ENCODE data around the gene TEX2. TPM values are rescaled to one million over a fixed set of nuclear protein-coding genes. Genes with fewer than 3 reads are reported as not detected.

Gene TEX2
- total and polyA plus RNA-seq, 9 of the 15 experiments (the other 6 are each of a cell fraction or from before 2014, with no cell fraction given) = 4.1 to 27.6 (median 19.3) TPM

GRCh38 chr17:64262198-64262999, 661 bp downstream of the TEX2 start (continued):
- peak in 1 of 3 experiments; percentile 15 for TF ChIP-seq YY1 (IDR thresholded peaks at IDR 0.05; ENCODE audit: borderline replicate concordance in 1 of 3, control insufficient read depth in 1 of 3, extremely low read depth in 1 of 3, insufficient read depth in 3 of 3, insufficient read length in 1 of 3, insufficient replicate concordance in 2 of 3, low read depth in 1 of 3, low read length in 2 of 3)
- TF ChIP-seq RBM25 (IDR thresholded peaks at IDR 0.05; ENCODE audit: low read depth, low read length, severe bottlenecking) = no peak
- TF ChIP-seq ZNF143 (CRISPR knock-in tag; IDR thresholded peaks at IDR 0.05) = no peak
- no peak for TF ChIP-seq NFIC (IDR thresholded peaks at IDR 0.05)
- no peak for TF ChIP-seq GTF3C2 (IDR thresholded peaks at IDR 0.05; ENCODE audit: borderline replicate concordance, extremely low read depth, insufficient read length)
- no peak for TF ChIP-seq PURB (CRISPR knock-in tag; IDR thresholded peaks at IDR 0.05; ENCODE audit: low read depth)
- no peak for TF ChIP-seq ZKSCAN8 (CRISPR knock-in tag; IDR thresholded peaks at IDR 0.05)
- TF ChIP-seq JUN (IDR thresholded peaks at IDR 0.05; ENCODE audit: borderline replicate concordance, low read depth, low read length) = no peak
- no peak for TF ChIP-seq JUN (CRISPR knock-in tag; IDR thresholded peaks at IDR 0.05; ENCODE audit: borderline replicate concordance)
- TF ChIP-seq TRIM24 (IDR thresholded peaks at IDR 0.05) = no peak
- TF ChIP-seq PTRF (tag; IDR thresholded peaks at IDR 0.05) = no peak
- TF ChIP-seq KAT8 (IDR thresholded peaks at IDR 0.05; ENCODE audit: low read depth) = no peak
- no peak for TF ChIP-seq CCAR2 (IDR thresholded peaks at IDR 0.05; ENCODE audit: low read depth, low read length)
- TF ChIP-seq POLR2AphosphoS2 (IDR thresholded peaks at IDR 0.05; ENCODE audit: low read length) = no peak
- no peak for TF ChIP-seq CREB3 (tag; conservative IDR thresholded peaks at IDR 0.05; ENCODE audit: low read depth)
- TF ChIP-seq HSF4 (CRISPR knock-in tag; IDR thresholded peaks at IDR 0.05; ENCODE audit: borderline replicate concordance) = no peak
- no peak for TF ChIP-seq FOSL1 (tag; conservative IDR thresholded peaks at IDR 0.05)
- TF ChIP-seq NRF1 (conservative IDR thresholded peaks at IDR 0.05 in 1 of 2, IDR thresholded peaks at IDR 0.05 in 1 of 2) = 0 out of 4 replicates have a peak, but pooled peaks have one; percentile 11 to 25
- peak; percentile 38; the same call in 1 of the 2 replicates for TF ChIP-seq CEBPB (tag; IDR thresholded peaks at IDR 0.05)
- no peak for TF ChIP-seq DLX4 (CRISPR knock-in tag; IDR thresholded peaks at IDR 0.05)
- TF ChIP-seq MAZ (CRISPR knock-in tag; conservative IDR thresholded peaks at IDR 0.05 in 1 of 2, IDR thresholded peaks at IDR 0.05 in 1 of 2) = no peak
